GM19025 (cell line): ENCODE results near the gene PIEZO2.

ENCODE experiments used
- ATAC-seq: cut with Tn5 transposase; IDR thresholded peaks from one replicate; pipeline ENCODE4 v1.9.1; 2021; ENCODE audit warnings: mild to moderate bottlenecking, low read depth, moderate library complexity; ENCODE audit not compliant: unreplicated experiment

PIEZO2 gene

DNA sequence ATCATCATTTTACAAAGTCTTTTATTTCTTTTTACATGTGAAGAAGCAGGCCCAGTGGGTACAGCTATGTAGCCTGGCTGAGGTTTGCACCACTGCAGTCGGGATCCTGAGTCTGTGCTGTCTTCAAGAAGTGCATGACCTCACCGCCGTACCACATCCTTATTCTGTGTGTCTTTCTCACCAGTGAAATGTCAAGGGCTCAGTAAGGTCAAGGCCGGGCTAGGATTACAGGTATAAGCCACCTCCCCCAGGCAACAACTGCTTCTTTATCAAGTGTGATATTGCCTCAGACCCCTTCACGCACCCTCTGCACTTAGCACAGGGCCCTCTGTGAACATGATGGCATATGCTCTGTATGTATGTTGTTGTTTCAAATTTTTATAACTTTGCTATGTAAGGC lies 76.7 kb downstream of the PIEZO2 start:
- ATAC-seq = no peak

GRCh38 chr18:11071300-11071699 lies 78.1 kb downstream of the PIEZO2 start:
- no peak for ATAC-seq

DNA sequence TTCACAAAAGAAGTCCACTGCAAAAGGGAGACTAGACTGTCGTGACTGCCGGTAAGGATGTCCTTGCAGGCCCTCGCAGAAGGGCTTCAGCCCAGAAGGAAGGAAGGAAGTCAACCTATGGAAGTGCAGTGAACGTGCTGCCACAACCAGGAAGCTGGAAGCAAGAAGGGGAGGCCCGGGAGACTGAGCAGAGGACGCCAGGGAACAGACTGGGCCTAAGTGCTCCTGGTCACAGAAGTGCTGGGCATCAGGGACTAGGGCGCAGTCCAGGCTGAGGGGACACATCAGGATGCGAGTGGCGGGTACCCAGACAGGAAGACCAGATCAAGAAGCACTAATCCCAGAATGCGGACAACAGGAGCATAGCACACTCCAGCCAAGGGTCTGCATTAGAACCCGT lies 78.8 kb downstream of the PIEZO2 start:
- ATAC-seq = no peak

GRCh38 chr18:11066038-11066437 lies 83.3 kb downstream of the PIEZO2 start:
- no peak for ATAC-seq

DNA sequence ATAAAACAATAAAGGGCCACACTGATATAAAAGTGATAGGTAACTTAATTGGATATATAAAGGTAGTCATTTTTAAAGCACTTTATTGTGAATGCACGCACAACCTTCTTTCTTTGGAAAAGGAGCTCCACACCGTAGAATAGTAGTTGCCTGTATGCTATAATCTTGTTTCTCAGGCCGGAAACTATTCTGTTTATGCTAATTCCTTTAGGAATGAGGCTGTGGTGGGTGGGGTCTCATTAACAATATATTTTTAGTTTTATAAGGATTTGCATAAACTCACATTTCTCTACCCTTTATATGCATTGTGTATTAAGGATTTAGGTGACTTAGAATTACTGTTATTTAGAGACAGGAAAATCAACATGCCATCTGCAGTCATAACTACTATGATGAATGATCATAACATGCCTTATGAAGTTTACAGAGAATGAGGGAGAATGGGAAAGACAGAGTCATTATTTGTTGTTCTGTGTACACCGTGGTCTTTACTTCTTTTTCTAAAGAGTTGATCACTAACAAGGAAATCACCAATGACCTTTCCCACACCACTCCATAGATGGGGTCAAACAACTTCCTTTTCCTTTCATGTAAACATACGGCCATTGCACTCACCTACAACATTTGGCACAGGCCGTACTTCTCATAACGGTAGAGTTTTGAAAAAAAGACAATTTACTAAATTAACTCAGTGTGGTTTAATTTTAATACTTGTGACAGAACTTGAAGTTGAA lies 84.5 kb downstream of the PIEZO2 start:
- ATAC-seq = no peak

DNA sequence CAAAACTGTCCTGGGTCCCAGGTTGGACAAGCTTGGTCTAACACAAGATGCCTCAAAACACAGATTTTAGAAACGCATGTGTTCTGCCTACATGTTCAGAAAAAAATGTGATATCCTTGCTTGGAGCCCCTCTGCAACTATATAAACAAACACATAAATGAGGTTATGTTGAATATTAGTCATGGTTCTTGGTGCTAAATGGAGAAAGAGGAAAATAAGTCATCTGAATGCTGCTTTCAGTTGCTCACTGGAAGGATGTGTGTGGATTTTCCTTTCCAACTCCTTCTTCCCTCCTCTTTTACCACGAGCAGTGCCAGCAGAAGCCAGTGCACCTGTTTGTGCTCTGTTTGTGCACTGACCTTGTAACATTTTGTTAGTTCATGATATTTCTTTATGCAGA lies 85.3 kb downstream of the PIEZO2 start:
- ATAC-seq = no peak

- ATAC-seq = no peak
These were observed 93.6 kb downstream of the PIEZO2 start for GRCh38 chr18:11055721-11056120.

GRCh38 chr18:11054497-11054896 lies 94.9 kb downstream of the PIEZO2 start:
- no peak for ATAC-seq

- ATAC-seq = no peak
These were observed 96.1 kb downstream of the PIEZO2 start for GRCh38 chr18:11053293-11053692.

GRCh38 chr18:11052800-11053199 lies 96.6 kb downstream of the PIEZO2 start:
- ATAC-seq = no peak

- ATAC-seq = no peak
These were observed 97.9 kb downstream of the PIEZO2 start for GRCh38 chr18:11051462-11051861.

GRCh38 chr18:11050966-11051365 lies 98.4 kb downstream of the PIEZO2 start:
- no peak for ATAC-seq

GRCh38 chr18:11047817-11048216 lies 101.6 kb downstream of the PIEZO2 start:
- no peak for ATAC-seq

DNA sequence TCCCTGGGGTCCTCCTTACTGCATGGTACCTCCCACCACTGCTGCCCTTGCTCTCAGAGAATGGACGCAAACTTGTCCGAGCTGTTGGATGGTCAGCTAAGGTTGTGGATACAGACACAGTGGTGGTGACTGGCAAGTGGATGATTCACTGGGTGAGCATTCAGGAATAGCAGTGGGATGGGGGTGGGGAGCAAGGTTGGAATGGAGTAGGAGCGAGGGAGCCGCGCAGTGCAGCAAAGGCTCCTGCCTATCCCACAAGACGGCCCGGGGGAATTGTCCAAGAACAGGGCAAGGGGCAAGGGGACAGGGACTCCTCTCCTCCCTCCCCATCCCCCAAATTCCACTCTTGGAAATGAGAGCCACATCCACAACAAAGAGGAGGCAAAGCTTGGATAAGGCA lies 102.2 kb downstream of the PIEZO2 start:
- ATAC-seq = no peak

DNA sequence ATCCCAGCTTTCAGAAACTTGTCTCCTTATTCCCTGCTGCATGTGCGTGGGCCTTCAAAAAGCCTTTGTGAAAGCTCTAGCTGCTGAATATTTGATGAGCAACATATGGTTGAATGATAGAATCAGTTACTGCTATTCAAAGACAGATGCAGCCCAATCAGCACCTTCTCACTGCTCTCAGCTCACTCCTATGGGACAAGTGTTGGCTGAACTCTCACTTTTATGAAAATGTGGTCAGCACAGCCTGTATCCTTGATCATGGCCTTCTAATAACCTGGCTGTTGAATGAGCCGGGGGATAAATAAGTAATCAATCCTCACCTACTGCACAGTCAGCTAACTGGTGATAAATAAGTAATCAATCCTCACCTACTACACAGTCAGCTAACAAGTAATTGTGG lies 103.2 kb downstream of the PIEZO2 start:
- no peak for ATAC-seq

DNA sequence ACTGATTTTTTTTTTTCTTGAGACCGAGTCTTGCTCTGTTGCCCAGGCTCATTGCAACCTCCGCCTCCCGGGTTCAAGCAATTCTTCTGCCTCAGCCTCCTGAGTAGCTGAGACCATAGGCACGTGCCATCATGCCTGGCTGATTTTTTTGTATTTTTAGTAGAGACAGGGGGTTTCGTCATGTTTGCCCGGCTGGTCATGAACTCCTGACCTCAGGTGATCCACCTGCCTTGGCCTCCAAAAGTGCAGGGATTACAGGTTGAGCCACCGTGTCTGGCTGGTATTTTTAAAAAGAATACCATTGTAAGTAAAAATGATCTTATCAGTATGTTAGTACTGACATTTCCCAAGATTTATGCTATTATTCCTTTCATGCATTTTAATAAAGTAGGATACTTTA lies 105.7 kb downstream of the PIEZO2 start:
- no peak for ATAC-seq

DNA sequence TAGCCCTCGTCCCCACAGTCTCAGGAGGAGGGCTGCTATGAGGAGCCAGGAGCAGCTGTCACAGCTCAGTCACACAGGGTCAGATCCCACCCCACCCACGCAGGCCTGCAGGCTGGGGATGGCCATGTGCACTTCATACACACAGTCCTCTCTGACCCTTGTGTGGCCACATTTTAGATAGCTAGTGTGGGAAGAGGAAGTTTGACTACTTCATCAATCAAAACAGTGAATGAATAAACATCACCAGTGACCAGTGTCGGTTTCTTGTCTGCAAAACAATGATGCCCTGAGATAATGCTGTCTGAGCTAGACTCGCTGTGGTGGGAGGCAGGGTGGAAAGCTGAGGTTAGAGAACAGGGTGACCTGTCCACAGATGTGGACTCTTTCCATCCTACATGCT lies 107.1 kb downstream of the PIEZO2 start:
- ATAC-seq = no peak

DNA sequence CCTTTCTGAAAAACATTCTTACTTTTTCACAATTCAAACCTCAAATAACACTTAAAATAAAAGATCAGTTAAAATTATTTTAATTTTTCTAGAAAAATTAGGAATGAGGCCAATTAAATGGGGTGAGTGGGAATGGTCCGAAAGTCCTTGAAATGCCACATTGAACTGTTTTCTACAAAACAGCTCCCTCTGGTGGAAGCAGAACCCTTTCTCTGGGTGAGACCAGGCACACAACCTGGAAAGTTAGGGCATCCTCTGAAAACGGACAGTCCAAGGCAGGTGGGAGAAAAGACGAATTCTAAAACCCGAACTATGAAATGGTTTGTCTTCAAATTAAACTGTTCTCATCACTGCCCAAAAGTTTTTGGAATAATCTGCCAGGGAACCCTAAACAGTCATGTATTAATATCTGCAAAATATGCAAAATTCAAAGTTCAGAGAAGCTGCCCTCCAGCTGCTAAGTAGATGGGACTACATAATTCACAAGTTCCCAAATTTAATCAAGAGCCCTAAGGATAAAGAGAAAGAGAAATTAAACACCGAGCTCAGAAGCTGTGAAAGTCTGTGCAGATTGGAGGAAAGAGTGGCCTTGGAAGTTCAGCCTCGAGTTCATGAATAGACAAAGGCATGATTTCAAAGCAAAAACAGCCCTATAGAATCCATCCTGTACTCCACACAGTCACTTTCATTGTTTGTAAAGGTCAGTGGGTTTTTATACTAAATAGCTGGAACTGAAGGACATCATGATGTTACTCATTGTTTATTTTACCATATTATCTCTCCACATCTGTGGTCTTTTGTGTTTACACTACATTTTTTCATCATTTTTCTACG lies 108.3 kb downstream of the PIEZO2 start:
- no peak for ATAC-seq

DNA sequence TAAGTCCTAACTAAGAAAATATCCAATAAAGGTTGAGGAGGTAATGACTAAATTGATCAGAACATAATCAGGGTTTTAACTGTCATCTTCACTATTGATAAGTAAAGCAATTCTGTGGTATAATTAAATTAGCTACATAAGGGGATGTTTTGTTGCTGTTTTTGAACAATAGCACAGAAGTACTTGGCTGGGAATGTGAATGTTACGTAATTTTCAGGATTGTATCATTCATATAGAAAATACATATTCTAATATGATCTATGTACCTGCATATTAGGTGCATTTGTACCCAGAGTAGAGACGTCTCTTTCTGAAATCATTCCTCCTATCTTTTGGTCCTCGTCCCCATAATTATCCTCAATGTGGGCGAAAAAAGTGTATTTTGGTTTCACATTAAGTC lies 109.0 kb downstream of the PIEZO2 start:
- ATAC-seq = no peak

- no peak for ATAC-seq
These were observed 111.7 kb downstream of the PIEZO2 start for GRCh38 chr18:11037533-11038240.

- no peak for ATAC-seq
These were observed 113.4 kb downstream of the PIEZO2 start for GRCh38 chr18:11035814-11036495.
